Suprapubic skin (tissue), 3 donors: ENCODE results near the gene RFFL.

Source experiments
- CTCF ChIP-seq, 2 donors: fragments of 200-600 bp in 1 of 2; fragments of 450-650 bp in 1 of 2; sonication (generic) in 1 of 2; IDR thresholded peaks; one replicate each; pipeline ENCODE4 v1.5.1; 2016 to 2019; ENCODE audit warnings: antibody characterized with exemption in 2 of 2, mild to moderate bottlenecking in 1 of 2, moderate library complexity in 1 of 2
- EP300 ChIP-seq: sonication (generic); formaldehyde crosslinking; IDR thresholded peaks from one replicate; pipeline ENCODE4 v1.6.1; 2017; ENCODE audit warnings: antibody characterized with exemption
- POLR2A ChIP-seq, 2 donors: fragments of 450-650 bp; IDR thresholded peaks; one replicate each; pipeline ENCODE4 v1.6.1; 2017; ENCODE audit warnings: antibody characterized with exemption in 2 of 2, mild to moderate bottlenecking in 2 of 2, moderate library complexity in 2 of 2

- TF ChIP-seq CTCF (IDR thresholded peaks at IDR 0.05) (no peak), EP300 (no peak), POLR2A (IDR thresholded peaks at IDR 0.05) (no peak)
Observed at GRCh38 chr17:34989473-34989872, 74.0 kb downstream of the RFFL start.
